Measurements from ENCODE around the gene ATP1B2.

The ATP1B2 gene

GRCh38 chr17:7700510-7700909 is 49.8 kb downstream of the ATP1B2 start:
- DNase-seq (ENCODE audit: low spot score) = no peak
- no peak for TF ChIP-seq CTCF (IDR thresholded peaks at IDR 0.05; ENCODE audit: extremely low read depth, missing control alignments)

- DNase-seq (ENCODE audit: low spot score) = no peak
- TF ChIP-seq CTCF (IDR thresholded peaks at IDR 0.05; ENCODE audit: extremely low read depth, missing control alignments) = no peak
These were observed 51.0 kb downstream of the ATP1B2 start for GRCh38 chr17:7701681-7702080.

GRCh38 chr17:7702776-7703175 is 52.0 kb downstream of the ATP1B2 start:
- no peak for TF ChIP-seq CTCF (IDR thresholded peaks at IDR 0.05; ENCODE audit: extremely low read depth, missing control alignments)
- DNase-seq (ENCODE audit: low spot score) = no peak

- DNase-seq (ENCODE audit: low spot score) = no peak
- no peak for TF ChIP-seq CTCF (IDR thresholded peaks at IDR 0.05; ENCODE audit: extremely low read depth, missing control alignments)
These were observed 53.1 kb downstream of the ATP1B2 start for GRCh38 chr17:7703584-7704479.

GRCh38 chr17:7704601-7705268 is 54.0 kb downstream of the ATP1B2 start, which contains the start of gene EFNB3:
Gene EFNB3 (plus strand): TSS chr17:7705202. CDS start chr17:7705599, 397 bp downstream.
- TF ChIP-seq CTCF (IDR thresholded peaks at IDR 0.05; ENCODE audit: extremely low read depth, missing control alignments) = no peak
- DNase-seq (ENCODE audit: low spot score) = no peak

GRCh38 chr17:7705269-7706255 is 54.8 kb downstream of the ATP1B2 start:
- no peak for TF ChIP-seq CTCF (IDR thresholded peaks at IDR 0.05; ENCODE audit: extremely low read depth, missing control alignments)
- no peak for DNase-seq (ENCODE audit: low spot score)

Data from GM20000 (cell line).